Endothelial cell of umbilical vein (primary cell): Measurements from ENCODE around the gene CAMKK2. TPM values are rescaled to one million over a fixed set of nuclear protein-coding genes. Genes with fewer than 3 reads are reported as not detected.

Experiments
- BruUV-seq: library from RNA; stranded (reverse); fragments of 400-500 nt; replicated peaks from 2 replicates; lab custom pipeline; 2021; lab: Mats Ljungman, UMichigan
- CTCF ChIA-PET: fragments of 300-600, 350-600 bp; sonication (Branson Sonifier 250); formaldehyde crosslinking; loops from one replicate; lab custom pipeline; 2021; ENCODE audit warnings: antibody characterized with exemption, inconsistent platforms; lab: Charles Lee
- POLR2A ChIA-PET: fragments of 300-600, 350-600 bp; sonication (Branson Sonifier 250); formaldehyde crosslinking; loops from one replicate; lab custom pipeline; 2021; ENCODE audit warnings: antibody characterized with exemption, inconsistent platforms; lab: Charles Lee
- DNase-seq: peaks from one replicate; pipeline ENCODE4 v3.0.0-alpha.2; 2011; ENCODE audit warnings: low read depth, low spot score
- FAIRE-seq: peaks from 2 replicates; lab custom pipeline; 2011; peaks lifted over from hg19 to GRCh38; lab: Jason Lieb, UNC
- H2AFZ ChIP-seq: 2 replicates; pipeline ENCODE4 v1.6.0; 2012; ENCODE audit warnings: low read depth, low read length, control low read depth, inconsistent platforms
- H3K27ac ChIP-seq: 2 replicates; pipeline ENCODE4 v1.5.1; 2011; ENCODE audit warnings: low read depth, mild to moderate bottlenecking, control low read depth, low read length, moderate library complexity; ENCODE audit not compliant: insufficient read depth
- H3K27me3 ChIP-seq, 2 experiments: 2 replicates each; pipeline versions ENCODE4 v1.6.0 to v1.6.1; 2011; ENCODE audit warnings: low read length in 2 of 2, mixed read lengths in 1 of 2; ENCODE audit not compliant: control insufficient read depth in 2 of 2, insufficient read depth in 2 of 2
- H3K36me3 ChIP-seq, 2 experiments: 2 replicates in 1 of 2; 3 replicates in 1 of 2; pipeline ENCODE4 v1.5.1; 2011; ENCODE audit warnings: low read length in 2 of 2, mild to moderate bottlenecking in 1 of 2, moderate library complexity in 1 of 2; ENCODE audit not compliant: control insufficient read depth in 2 of 2, insufficient read depth in 2 of 2; ENCODE audit errors: extremely low read depth in 1 of 2
- H3K4me1 ChIP-seq: 3 replicates; pipeline ENCODE4 v1.5.1; 2011; ENCODE audit warnings: mild to moderate bottlenecking, low read length; ENCODE audit not compliant: control insufficient read depth, insufficient read depth; ENCODE audit errors: extremely low read depth
- H3K4me2 ChIP-seq: 2 replicates; pipeline ENCODE4 v1.6.1; 2011; ENCODE audit warnings: low read length, control low read depth, mixed read lengths; ENCODE audit not compliant: insufficient read depth
- H3K4me3 ChIP-seq, 3 experiments: fragments of 200-600 bp in 1 of 3; sonication (generic), shearing (Covaris generic) in 1 of 3; replicated peaks in 1 of 3; 2 replicates each; pipeline ENCODE4 v1.5.1; 2011 to 2016; ENCODE audit warnings: control low read depth in 3 of 3, low read length in 3 of 3, mild to moderate bottlenecking in 2 of 3, inconsistent platforms in 1 of 3, low read depth in 1 of 3, moderate library complexity in 1 of 3; ENCODE audit not compliant: insufficient read depth in 1 of 3
- H3K79me2 ChIP-seq: 2 replicates; pipeline ENCODE4 v1.6.0; 2012; ENCODE audit warnings: low read length, inconsistent platforms; ENCODE audit not compliant: control insufficient read depth, insufficient read depth
- H3K9ac ChIP-seq: replicated peaks from 2 replicates; pipeline ENCODE3; 2011; ENCODE audit warnings: low read length, control low read depth; ENCODE audit not compliant: insufficient read depth; ENCODE audit errors: extremely low read depth
- H3K9me1 ChIP-seq: replicated peaks from 3 replicates; pipeline ENCODE4 v1.6.0; 2011; ENCODE audit warnings: mild to moderate bottlenecking, low read length; ENCODE audit not compliant: control insufficient read depth, insufficient read depth; ENCODE audit errors: extremely low read depth
- H3K9me3 ChIP-seq: replicated peaks from 2 replicates; pipeline ENCODE4 v1.5.1; 2012; ENCODE audit warnings: low read length, inconsistent platforms; ENCODE audit not compliant: control insufficient read depth, insufficient read depth
- H4K20me1 ChIP-seq: replicated peaks from 2 replicates; pipeline ENCODE3; 2011; ENCODE audit warnings: mild to moderate bottlenecking, low read length; ENCODE audit not compliant: control insufficient read depth, insufficient read depth; ENCODE audit errors: extremely low read depth
- EZH2 ChIP-seq: IDR thresholded peaks from 2 replicates; pipeline ENCODE4 v1.6.1; 2012; ENCODE audit warnings: borderline replicate concordance, low read depth, mild to moderate bottlenecking, moderate library complexity, low read length, inconsistent platforms; ENCODE audit not compliant: severe bottlenecking
- FOS ChIP-seq: IDR thresholded peaks from 2 replicates; pipeline ENCODE4 v1.6.1; 2011; ENCODE audit warnings: mild to moderate bottlenecking, low read length, moderate library complexity, borderline replicate concordance; ENCODE audit not compliant: insufficient read depth
- GATA2 ChIP-seq: IDR thresholded peaks from 2 replicates; pipeline ENCODE4 v1.7.0; 2011; ENCODE audit warnings: low read depth, mild to moderate bottlenecking, moderate library complexity, mixed read lengths, low read length; ENCODE audit not compliant: insufficient read length, insufficient read depth
- JUN ChIP-seq: IDR thresholded peaks from 2 replicates; pipeline ENCODE4 v1.6.1; 2011; ENCODE audit warnings: borderline replicate concordance, low read depth; ENCODE audit not compliant: insufficient read length, insufficient read depth
- MYC ChIP-seq: IDR thresholded peaks from one replicate; pipeline ENCODE4 v1.6.1; 2011; ENCODE audit warnings: mild to moderate bottlenecking, low read depth, low read length
- POLR2A ChIP-seq: IDR thresholded peaks from 2 replicates; pipeline ENCODE4 v1.6.1; 2012; ENCODE audit warnings: low read depth, mild to moderate bottlenecking, control low read depth, low read length
- POLR2AphosphoS5 ChIP-seq: IDR thresholded peaks from 2 replicates; pipeline ENCODE4 v1.6.1; 2012; ENCODE audit warnings: low read depth, mild to moderate bottlenecking, control low read depth, low read length, moderate library complexity; ENCODE audit not compliant: insufficient read depth
- dilution Hi-C: fragments of 300-500 bp; cut with MboI; formaldehyde crosslinking; loops from one replicate; pipeline ENCODE4 v1.15.0; 2019; ENCODE audit warnings: low sequenced_read_pairs; ENCODE audit not compliant: extremely low pct_ligation_motif_present
- intact Hi-C: fragments of 100-400 bp; cut with micrococcal nuclease; formaldehyde crosslinking; loops from one replicate; pipeline ENCODE4 v1.10.0; 2022
- polyA plus RNA-seq, 4 experiments: library from polyadenylated mRNA; depleted of rRNA in 3 of 4; stranded (reverse) in 3 of 4; unstranded in 1 of 4; fragments of >200 nt; gene quantifications; 2 replicates each; pipeline versions ENCODE4 v1.2.1 to v1.2.3, GENCODE V29; 2011 to 2012; ENCODE audit warnings: missing spikeins in 1 of 4
- total RNA-seq: library from RNA; stranded (reverse); gene quantifications from 2 replicates; pipeline ENCODE4 v1.2.3, GENCODE V29; 2021
- TF ChIP-seq, protein P1 (sequence below), 2 donors: IDR thresholded peaks; 1 replicate in 1 of 2; 2 replicates in 1 of 2; pipeline ENCODE4 v1.5.1; 2011; ENCODE audit warnings: low read length in 2 of 2, mild to moderate bottlenecking in 2 of 2, moderate library complexity in 2 of 2, control low read depth in 1 of 2, inconsistent platforms in 1 of 2, low read depth in 1 of 2; ENCODE audit not compliant: insufficient read depth in 1 of 2; ENCODE audit errors: extremely low read depth in 1 of 2
- TF ChIP-seq, protein P2 (sequence below): IDR thresholded peaks from 2 replicates; pipeline ENCODE4 v1.6.1; 2011; ENCODE audit not compliant: insufficient read depth, insufficient read length

The CAMKK2 gene
- total and polyA plus RNA-seq, 2 donors (not counting 3 experiments of a cell fraction or from before 2014, with no cell fraction given): 32.5 to 45.0 TPM

DNA sequence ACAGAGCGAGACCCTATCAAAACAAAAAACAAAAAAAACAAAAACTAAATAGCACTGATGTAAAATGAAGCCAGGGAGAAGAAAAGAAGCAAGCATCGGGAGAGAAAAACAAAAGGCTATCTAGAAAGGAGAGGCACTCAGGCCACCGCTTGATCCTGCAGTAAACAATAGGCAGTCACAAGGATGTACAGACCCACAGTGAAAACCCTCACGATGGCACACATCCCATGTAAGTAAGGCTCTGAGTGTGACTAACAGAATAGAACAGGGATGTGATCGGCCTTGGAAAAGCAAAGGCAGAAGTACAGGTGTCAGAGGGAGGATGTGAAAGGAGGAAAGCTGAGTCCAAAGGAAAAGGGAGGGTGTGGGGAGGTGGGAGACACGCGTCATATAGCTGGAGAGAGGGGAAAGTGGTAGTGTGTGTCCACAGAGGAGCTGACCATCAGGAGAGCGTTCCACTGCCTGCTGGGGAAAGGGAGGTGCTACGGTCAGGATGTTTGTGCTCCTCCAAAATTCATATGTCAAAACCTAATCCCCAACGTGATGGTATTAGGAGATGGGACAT is 31.5 kb downstream of the CAMKK2 start:
- Histone ChIP-seq H4K20me1 (no peaks in the 10 kb centered on the region), H3K4me1 (peaks cover 6% of the 10 kb centered on the region), H3K9me1 (no peaks in the 10 kb centered on the region), H3K9me3 (no peaks in the 10 kb centered on the region), H3K4me2 (no peak overlapping the region), H3K79me2 (no peaks in the 10 kb centered on the region), H3K36me3 (peaks cover 10 to 22% of the 10 kb centered on the region in 2 experiments), H2AFZ (no peak overlapping the region), H3K9ac (no peak overlapping the region), H3K27ac (no peak overlapping the region), H3K4me3 (no peak overlapping the region), H3K27me3 (no peaks in the 10 kb centered on the region)
- FAIRE-seq (no peak), DNase-seq (no peak)
- dilution Hi-C loops (no loop called here), intact Hi-C loops (no loop called here)
- POLR2A ChIA-PET: no interaction called here
- TF ChIP-seq FOS (no peak), JUN (no peak), EZH2 (no peak)
- TF ChIP-seq, protein P1, sequence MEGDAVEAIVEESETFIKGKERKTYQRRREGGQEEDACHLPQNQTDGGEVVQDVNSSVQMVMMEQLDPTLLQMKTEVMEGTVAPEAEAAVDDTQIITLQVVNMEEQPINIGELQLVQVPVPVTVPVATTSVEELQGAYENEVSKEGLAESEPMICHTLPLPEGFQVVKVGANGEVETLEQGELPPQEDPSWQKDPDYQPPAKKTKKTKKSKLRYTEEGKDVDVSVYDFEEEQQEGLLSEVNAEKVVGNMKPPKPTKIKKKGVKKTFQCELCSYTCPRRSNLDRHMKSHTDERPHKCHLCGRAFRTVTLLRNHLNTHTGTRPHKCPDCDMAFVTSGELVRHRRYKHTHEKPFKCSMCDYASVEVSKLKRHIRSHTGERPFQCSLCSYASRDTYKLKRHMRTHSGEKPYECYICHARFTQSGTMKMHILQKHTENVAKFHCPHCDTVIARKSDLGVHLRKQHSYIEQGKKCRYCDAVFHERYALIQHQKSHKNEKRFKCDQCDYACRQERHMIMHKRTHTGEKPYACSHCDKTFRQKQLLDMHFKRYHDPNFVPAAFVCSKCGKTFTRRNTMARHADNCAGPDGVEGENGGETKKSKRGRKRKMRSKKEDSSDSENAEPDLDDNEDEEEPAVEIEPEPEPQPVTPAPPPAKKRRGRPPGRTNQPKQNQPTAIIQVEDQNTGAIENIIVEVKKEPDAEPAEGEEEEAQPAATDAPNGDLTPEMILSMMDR (IDR thresholded peaks at IDR 0.05; ENCODE audit: extremely low read depth in 1 of 2, insufficient read depth in 1 of 2, low read depth in 1 of 2, low read length in 2 of 2): no peak
- BruUV-seq: no TSS peak
- CTCF ChIA-PET: no interaction called here

DNA sequence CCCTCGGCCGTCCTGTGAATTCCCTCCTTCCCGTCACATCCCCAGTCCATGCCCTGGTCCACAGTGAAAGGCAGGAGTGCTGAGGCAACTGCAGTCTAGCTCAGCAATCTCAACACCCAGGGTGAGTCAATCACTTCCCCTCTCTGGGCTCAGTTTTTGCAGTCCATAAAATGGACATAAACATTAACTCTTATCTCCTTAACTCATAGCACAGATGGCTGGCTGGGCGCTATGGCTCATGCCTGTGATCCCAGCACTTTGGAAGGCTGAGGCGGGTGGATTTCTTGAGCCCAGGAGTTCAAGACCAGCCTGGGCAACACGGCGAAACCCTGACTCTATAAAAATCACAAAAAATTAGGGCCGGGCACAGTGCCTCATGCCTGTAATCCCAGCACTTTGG is 32.4 kb downstream of the CAMKK2 start:
- no peak overlapping the region for H2AFZ ChIP-seq
- no peaks in the 10 kb centered on the region for H3K27me3 ChIP-seq
- H3K4me3 ChIP-seq: no peak overlapping the region
- no peaks in the 10 kb centered on the region for H3K79me2 ChIP-seq
- H3K27ac ChIP-seq: no peak overlapping the region
- FAIRE-seq: no peak
- no peak overlapping the region for H3K9ac ChIP-seq
- CTCF ChIA-PET: no interaction called here
- no peak for DNase-seq
- dilution Hi-C loops (no loop called here), intact Hi-C loops (no loop called here)
- peaks cover 3% of the 10 kb centered on the region for H3K4me1 ChIP-seq
- TF ChIP-seq FOS: no peak
- TF ChIP-seq POLR2AphosphoS5: no peak
- no peak for TF ChIP-seq POLR2A
- TF ChIP-seq, protein P1 (IDR thresholded peaks at IDR 0.05; ENCODE audit: extremely low read depth in 1 of 2, insufficient read depth in 1 of 2, low read depth in 1 of 2, low read length in 2 of 2): no peak
- no peak for TF ChIP-seq EZH2
- TF ChIP-seq JUN: no peak
- no peak for TF ChIP-seq MYC
- TF ChIP-seq, protein P2, sequence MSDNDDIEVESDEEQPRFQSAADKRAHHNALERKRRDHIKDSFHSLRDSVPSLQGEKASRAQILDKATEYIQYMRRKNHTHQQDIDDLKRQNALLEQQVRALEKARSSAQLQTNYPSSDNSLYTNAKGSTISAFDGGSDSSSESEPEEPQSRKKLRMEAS: no peak
- no peak for TF ChIP-seq GATA2
- no peak overlapping the region for H3K4me2 ChIP-seq
- POLR2A ChIA-PET: no interaction called here
- H3K36me3 ChIP-seq: peaks cover 11 to 25% of the 10 kb centered on the region in 2 experiments
- H4K20me1 ChIP-seq: no peaks in the 10 kb centered on the region
- H3K9me1 ChIP-seq: no peaks in the 10 kb centered on the region
- BruUV-seq: no TSS peak
- H3K9me3 ChIP-seq: no peaks in the 10 kb centered on the region
